Measurements from ENCODE around the gene PPP6R2.

DNA sequence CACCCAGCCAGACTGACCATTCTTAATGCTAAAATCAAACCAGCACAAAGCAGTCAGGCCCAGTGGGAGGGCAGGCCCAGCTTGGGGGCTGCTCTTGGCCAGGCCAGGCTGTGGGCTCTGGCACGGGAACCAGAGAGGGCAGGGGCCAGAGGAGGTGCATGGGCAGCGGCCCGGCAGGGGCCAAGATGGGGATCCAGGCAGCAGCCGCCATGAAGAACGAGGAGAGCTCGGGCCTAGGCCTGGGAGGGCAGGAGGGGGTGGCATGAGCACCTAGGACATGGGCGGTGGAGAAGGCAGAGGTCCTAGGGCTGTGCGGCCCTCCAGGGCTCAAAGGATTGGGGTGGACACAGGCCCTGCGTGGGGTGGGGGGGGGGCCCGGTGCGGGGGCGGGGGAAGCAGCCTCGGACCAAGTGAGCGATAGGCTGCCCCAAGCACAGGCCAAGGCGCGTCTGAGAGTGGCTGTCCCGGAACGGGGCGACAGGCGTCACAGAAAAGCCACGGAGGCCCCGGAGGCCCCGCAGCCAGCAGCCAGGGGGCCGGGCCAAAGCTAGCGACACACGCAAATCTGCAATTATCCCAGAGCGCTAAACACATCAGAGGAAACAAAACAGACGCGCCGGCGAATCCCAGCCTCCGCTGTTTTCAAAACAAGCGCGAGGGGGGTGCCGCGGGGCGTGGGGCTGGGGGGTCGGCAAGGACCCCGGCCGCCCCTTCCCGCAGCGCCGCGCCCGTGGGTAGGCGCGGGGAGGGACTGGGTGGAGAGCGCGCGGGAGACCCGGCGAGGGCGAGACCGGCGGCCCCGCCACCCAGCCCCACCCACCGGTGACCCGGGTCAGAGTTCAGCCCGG lies 44.0 kb upstream of the PPP6R2 start:
- TF ChIP-seq, protein P1, sequence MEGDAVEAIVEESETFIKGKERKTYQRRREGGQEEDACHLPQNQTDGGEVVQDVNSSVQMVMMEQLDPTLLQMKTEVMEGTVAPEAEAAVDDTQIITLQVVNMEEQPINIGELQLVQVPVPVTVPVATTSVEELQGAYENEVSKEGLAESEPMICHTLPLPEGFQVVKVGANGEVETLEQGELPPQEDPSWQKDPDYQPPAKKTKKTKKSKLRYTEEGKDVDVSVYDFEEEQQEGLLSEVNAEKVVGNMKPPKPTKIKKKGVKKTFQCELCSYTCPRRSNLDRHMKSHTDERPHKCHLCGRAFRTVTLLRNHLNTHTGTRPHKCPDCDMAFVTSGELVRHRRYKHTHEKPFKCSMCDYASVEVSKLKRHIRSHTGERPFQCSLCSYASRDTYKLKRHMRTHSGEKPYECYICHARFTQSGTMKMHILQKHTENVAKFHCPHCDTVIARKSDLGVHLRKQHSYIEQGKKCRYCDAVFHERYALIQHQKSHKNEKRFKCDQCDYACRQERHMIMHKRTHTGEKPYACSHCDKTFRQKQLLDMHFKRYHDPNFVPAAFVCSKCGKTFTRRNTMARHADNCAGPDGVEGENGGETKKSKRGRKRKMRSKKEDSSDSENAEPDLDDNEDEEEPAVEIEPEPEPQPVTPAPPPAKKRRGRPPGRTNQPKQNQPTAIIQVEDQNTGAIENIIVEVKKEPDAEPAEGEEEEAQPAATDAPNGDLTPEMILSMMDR (IDR thresholded peaks at IDR 0.05), result no peak
- no peak for TF ChIP-seq POLR2AphosphoS5 (IDR thresholded peaks at IDR 0.05)
- TF ChIP-seq POLR2A (IDR thresholded peaks at IDR 0.05), result no peak

All from breast epithelium (tissue), 3 donors.